Fibroblast of lung (primary cell): Measurements from ENCODE around the gene TTC33. TPM values are rescaled to one million over a fixed set of nuclear protein-coding genes. Genes with fewer than 3 reads are reported as not detected.
"Not testable (repeated sequence)": the region's sequence is repeated elsewhere in the genome, so short reads cannot be mapped to it uniquely, and the experiment has no call there.

Experiments
- DNase-seq, 2 donors: peaks; one replicate each; pipeline versions ENCODE4 v3.0.0 to v3.0.0-alpha.2; 2010; ENCODE audit warnings: low read depth in 2 of 2
- H2AFZ ChIP-seq: 2 replicates; pipeline ENCODE4 v1.5.1; 2012; ENCODE audit warnings: low read length, control low read depth, inconsistent platforms
- H3K27ac ChIP-seq: 2 replicates; pipeline ENCODE4 v1.5.1; 2011; ENCODE audit warnings: low read length, control low read depth; ENCODE audit not compliant: insufficient read depth
- H3K27me3 ChIP-seq: 2 replicates; pipeline ENCODE4 v1.5.1; 2011; ENCODE audit warnings: mild to moderate bottlenecking, low read length; ENCODE audit not compliant: control insufficient read depth, insufficient read depth
- H3K36me3 ChIP-seq: 2 replicates; pipeline ENCODE4 v1.5.1; 2011; ENCODE audit warnings: low read length; ENCODE audit not compliant: control insufficient read depth, insufficient read depth
- H3K4me1 ChIP-seq: 2 replicates; pipeline ENCODE4 v1.5.1; 2011; ENCODE audit warnings: low read length; ENCODE audit not compliant: control insufficient read depth, insufficient read depth; ENCODE audit errors: extremely low read depth
- H3K4me2 ChIP-seq: 2 replicates; pipeline ENCODE4 v1.5.1; 2011; ENCODE audit warnings: low read length, control low read depth; ENCODE audit not compliant: insufficient read depth; ENCODE audit errors: extremely low read depth
- H3K4me3 ChIP-seq, 4 experiments: fragments of 200-600 bp in 1 of 4; sonication (generic) in 1 of 4; replicated peaks in 1 of 4; 2 replicates each; pipeline ENCODE4 v1.5.1; 2011 to 2016; ENCODE audit warnings: low read length in 4 of 4, low read depth in 3 of 4, mild to moderate bottlenecking in 3 of 4, control low read depth in 2 of 4, inconsistent platforms in 1 of 4, mixed read lengths in 1 of 4; ENCODE audit not compliant: insufficient read depth in 1 of 4; ENCODE audit errors: control extremely low read depth in 1 of 4
- H3K79me2 ChIP-seq: 2 replicates; pipeline ENCODE4 v1.5.1; 2012; ENCODE audit warnings: mild to moderate bottlenecking, low read length, inconsistent platforms; ENCODE audit not compliant: control insufficient read depth, insufficient read depth
- H3K9ac ChIP-seq: 2 replicates; pipeline ENCODE4 v1.5.1; 2011; ENCODE audit warnings: mild to moderate bottlenecking, low read length, control low read depth; ENCODE audit not compliant: insufficient read depth
- H3K9me3 ChIP-seq: 2 replicates; pipeline ENCODE4 v1.5.1; 2012; ENCODE audit warnings: low read depth, low read length; ENCODE audit not compliant: control insufficient read depth, insufficient read depth
- H4K20me1 ChIP-seq: 2 replicates; pipeline ENCODE4 v1.5.1; 2011; ENCODE audit warnings: low read length; ENCODE audit not compliant: control insufficient read depth, insufficient read depth; ENCODE audit errors: extremely low read depth
- CTCF ChIP-seq, 2 donors: IDR thresholded peaks in 1 of 2; conservative IDR thresholded peaks in 1 of 2; 1 replicate in 1 of 2; 2 replicates in 1 of 2; pipeline ENCODE4 v1.5.1; 2011 to 2012; ENCODE audit warnings: low read length in 2 of 2, control low read depth in 1 of 2, inconsistent platforms in 1 of 2, low read depth in 1 of 2, mild to moderate bottlenecking in 1 of 2
- EZH2 ChIP-seq: IDR thresholded peaks from 2 replicates; pipeline ENCODE4 v1.5.1; 2012; ENCODE audit warnings: low read length, control low read depth, mild to moderate bottlenecking; ENCODE audit errors: missing control alignments
- polyA plus RNA-seq, 2 donors: library from polyadenylated mRNA; depleted of rRNA in 1 of 2; stranded (reverse) in 1 of 2; unstranded in 1 of 2; fragments of >200 nt; gene quantifications; 2 replicates each; pipeline ENCODE4 v1.2.1, GENCODE V29; 2011 to 2012; ENCODE audit warnings: missing spikeins in 1 of 2
- total RNA-seq: library from RNA; depleted of rRNA; stranded (reverse); fragments of >200 nt; gene quantifications from 2 replicates; pipeline ENCODE4 v1.2.1, GENCODE V29; 2014

TTC33 gene
- total and polyA plus RNA-seq, 2 donors (not counting 1 experiment from before 2014, with no cell fraction given) = 8.7 to 16.3 TPM

- Histone ChIP-seq H3K4me1 (peaks cover 9% of the 10 kb centered on the region), H3K4me3 (no peak overlapping the region), H3K79me2 (no peaks in the 10 kb centered on the region), H3K27ac (no peak overlapping the region), H2AFZ (no peak overlapping the region), H4K20me1 (no peaks in the 10 kb centered on the region), H3K4me2 (no peak overlapping the region), H3K27me3 (no peaks in the 10 kb centered on the region), H3K9ac (no peak overlapping the region), H3K9me3 (no peaks in the 10 kb centered on the region), H3K36me3 (no peaks in the 10 kb centered on the region)
- no peak for TF ChIP-seq EZH2
- TF ChIP-seq CTCF (conservative IDR thresholded peaks at IDR 0.05 in 1 of 2, IDR thresholded peaks at IDR 0.05 in 1 of 2; ENCODE audit: low read depth in 1 of 2, low read length in 2 of 2) = no peak
- DNase-seq = no peak
Observed at GRCh38 chr5:40568548-40568947, 187.2 kb downstream of the TTC33 start.

GRCh38 chr5:40563173-40563572, 192.6 kb downstream of the TTC33 start:
- H3K36me3 ChIP-seq, H2AFZ ChIP-seq, H3K4me2 ChIP-seq, H3K4me3 ChIP-seq, H3K27ac ChIP-seq, H3K4me1 ChIP-seq, H3K9me3 ChIP-seq, H3K9ac ChIP-seq, DNase-seq, H3K79me2 ChIP-seq, H3K27me3 ChIP-seq, H4K20me1 ChIP-seq: not testable (repeated sequence)

GRCh38 chr5:40560474-40561110, 195.2 kb downstream of the TTC33 start:
- Histone ChIP-seq H3K9me3 (no peaks in the 10 kb centered on the region), H3K27me3 (no peaks in the 10 kb centered on the region), H3K36me3 (no peaks in the 10 kb centered on the region), H3K79me2 (no peaks in the 10 kb centered on the region), H3K4me1 (no peaks in the 10 kb centered on the region), H4K20me1 (no peaks in the 10 kb centered on the region), H2AFZ (no peak overlapping the region), H3K27ac (no peak overlapping the region), H3K4me2 (no peak overlapping the region), H3K4me3 (no peak overlapping the region), H3K9ac (no peak overlapping the region)
- no peak for DNase-seq
- TF ChIP-seq EZH2 (no peak), CTCF (conservative IDR thresholded peaks at IDR 0.05 in 1 of 2, IDR thresholded peaks at IDR 0.05 in 1 of 2; ENCODE audit: low read depth in 1 of 2, low read length in 2 of 2) (no peak)
